Measurements from ENCODE around the gene TECPR2. TPM values are rescaled to one million over a fixed set of nuclear protein-coding genes. Genes with fewer than 3 reads are reported as not detected.

The TECPR2 gene
- total RNA-seq, 2 donors from 2014 or later, result 12.2 to 17.2 TPM

- H3K36me3 Mint-ChIP-seq, result no peaks in the 10 kb centered on the region
- H3K27ac Mint-ChIP-seq, result no peak overlapping the region
- no peak for DNase-seq (ENCODE audit: low spot score)
- H3K9me3 Mint-ChIP-seq, result no peaks in the 10 kb centered on the region
- no peak for ATAC-seq
- peaks cover 5 to 15% of the 10 kb centered on the region in 2 donors for H3K4me1 Mint-ChIP-seq (ENCODE audit: low read depth in 2 of 2)
- no peak overlapping the region for H3K4me3 Mint-ChIP-seq
- no peaks in the 10 kb centered on the region for H3K27me3 Mint-ChIP-seq
Measured at GRCh38 chr14:102507081-102507856, 144.5 kb downstream of the TECPR2 start.

DNA sequence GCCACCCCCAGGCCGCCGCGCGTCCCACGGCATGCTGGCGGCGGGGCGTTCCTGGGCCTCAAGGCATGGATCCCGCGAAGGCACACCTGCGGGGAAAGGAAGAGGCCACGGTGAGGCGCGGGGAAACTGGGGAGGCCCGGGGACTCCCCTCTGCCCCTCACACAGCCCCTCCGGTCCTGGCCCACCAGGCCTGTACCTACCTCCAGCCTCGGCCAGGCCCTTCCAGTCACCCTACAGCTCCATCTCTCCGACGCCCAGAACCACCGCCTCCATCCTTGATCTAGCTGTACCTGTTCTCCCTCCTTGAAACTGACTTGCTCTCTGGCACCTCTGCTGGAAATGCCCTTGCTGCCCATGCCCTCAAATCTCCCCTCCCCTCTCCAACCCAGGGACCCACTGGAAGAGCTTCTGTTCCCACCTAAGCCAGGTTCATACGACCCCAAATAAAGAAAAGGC lies 145.1 kb downstream of the TECPR2 start:
- Mint-ChIP-seq H3K27me3 (no peaks in the 10 kb centered on the region), H3K27ac (no peak overlapping the region), H3K36me3 (no peaks in the 10 kb centered on the region), H3K4me1 (ENCODE audit: low read depth in 2 of 2) (peaks cover 5 to 15% of the 10 kb centered on the region in 2 donors), H3K9me3 (no peaks in the 10 kb centered on the region), H3K4me3 (peak overlapping the region; percentile 70)
- DNase-seq (ENCODE audit: low spot score), result no peak
- no peak for ATAC-seq

- peak overlapping the region; percentile 70 for H3K4me3 Mint-ChIP-seq
- no peaks in the 10 kb centered on the region for H3K27me3 Mint-ChIP-seq
- H3K36me3 Mint-ChIP-seq, result no peaks in the 10 kb centered on the region
- ATAC-seq (no peak), DNase-seq (ENCODE audit: low spot score) (no peak)
- H3K4me1 Mint-ChIP-seq (ENCODE audit: low read depth in 2 of 2), result peaks cover 5 to 15% of the 10 kb centered on the region in 2 donors
- no peaks in the 10 kb centered on the region for H3K9me3 Mint-ChIP-seq
- no peak overlapping the region for H3K27ac Mint-ChIP-seq
Measured at GRCh38 chr14:102508410-102508773, 145.7 kb downstream of the TECPR2 start.

- ATAC-seq, result peak; percentile 2 to 34
- no peak overlapping the region for H3K27ac Mint-ChIP-seq
Measured at GRCh38 chr14:102508774-102509745, 146.3 kb downstream of the TECPR2 start.

DNA sequence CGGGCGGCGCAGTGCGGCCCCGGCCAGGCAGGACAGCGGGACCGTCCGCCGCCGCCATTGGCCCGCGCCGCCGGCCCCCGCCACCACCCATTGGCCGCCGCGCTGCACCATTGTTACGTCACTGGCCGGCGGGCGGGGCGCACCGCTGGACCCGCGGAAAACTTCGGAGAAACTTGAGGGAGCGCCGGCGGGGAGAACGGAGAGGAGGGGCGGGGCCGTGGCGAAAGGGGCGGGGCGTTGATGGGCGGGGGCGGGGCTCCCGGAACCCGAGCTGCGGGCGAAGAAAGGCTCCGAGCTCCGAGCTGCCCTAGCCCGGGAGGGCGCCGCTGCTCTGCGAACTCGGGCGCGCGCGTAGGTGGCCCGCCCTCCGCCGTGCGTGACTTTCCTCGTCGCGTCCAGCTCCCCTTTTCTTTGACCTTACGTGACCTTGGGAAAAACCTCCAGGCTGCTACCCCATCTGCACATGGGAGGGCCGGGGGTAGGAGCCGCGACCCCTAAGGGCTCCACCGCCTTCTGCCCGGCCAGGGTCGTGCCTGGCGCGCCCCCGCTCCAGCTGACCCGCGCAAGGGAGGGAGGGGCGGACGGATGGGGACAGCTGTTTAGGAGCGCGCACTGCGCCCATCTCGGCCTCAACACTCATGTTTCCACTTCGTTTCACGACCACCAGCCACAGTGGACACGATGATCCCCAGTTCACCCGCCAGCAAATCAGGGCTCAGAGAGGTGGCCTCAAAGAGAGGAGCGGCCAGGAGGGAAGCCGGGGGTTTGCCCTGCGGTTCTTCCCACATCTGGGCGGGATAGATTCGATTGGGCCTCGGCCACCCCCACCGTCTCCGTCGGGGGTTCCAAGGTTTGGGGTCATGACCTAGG lies 147.2 kb downstream of the TECPR2 start, which contains the start of gene ANKRD9:
TSS of gene ANKRD9 (minus strand) at position 31 of the 870 bp plus-strand sequence. CDS start 1,887 bp downstream, outside the sequence.
- Mint-ChIP-seq H3K9me3 (no peaks in the 10 kb centered on the region), H3K4me1 (ENCODE audit: low read depth in 2 of 2) (peaks cover 5 to 15% of the 10 kb centered on the region in 2 donors), H3K36me3 (no peaks in the 10 kb centered on the region), H3K4me3 (peak within 1 kb of the TSS; percentile 86), H3K27me3 (no peaks in the 10 kb centered on the region), H3K27ac (peak within 1 kb of the TSS in 1 of 2 donors; percentile 23)
- DNase-seq (ENCODE audit: low spot score) (peak; percentile 96), ATAC-seq (peak; percentile 95 to 96)

More at GRCh38 chr14:102508774-102509745, 146.3 kb downstream of the TECPR2 start:
- H3K27me3 Mint-ChIP-seq, result no peaks in the 10 kb centered on the region
- H3K9me3 Mint-ChIP-seq, result no peaks in the 10 kb centered on the region
- H3K4me1 Mint-ChIP-seq (ENCODE audit: low read depth in 2 of 2), result peaks cover 5 to 15% of the 10 kb centered on the region in 2 donors
- DNase-seq (ENCODE audit: low spot score), result no peak
- peak overlapping the region; percentile 86 for H3K4me3 Mint-ChIP-seq
- H3K36me3 Mint-ChIP-seq, result no peaks in the 10 kb centered on the region

GRCh38 chr14:102510616-102511520 lies 148.1 kb downstream of the TECPR2 start:
- H3K9me3 Mint-ChIP-seq, result no peaks in the 10 kb centered on the region
- peaks cover 5 to 15% of the 10 kb centered on the region in 2 donors for H3K4me1 Mint-ChIP-seq (ENCODE audit: low read depth in 2 of 2)
- DNase-seq (ENCODE audit: low spot score), result no peak
- no peaks in the 10 kb centered on the region for H3K36me3 Mint-ChIP-seq
- peak overlapping the region; percentile 86 for H3K4me3 Mint-ChIP-seq
- no peaks in the 10 kb centered on the region for H3K27me3 Mint-ChIP-seq
- ATAC-seq, result no peak
- H3K27ac Mint-ChIP-seq, result peak overlapping the region in 1 of 2 donors; percentile 23

GRCh38 chr14:102511538-102511937 lies 148.8 kb downstream of the TECPR2 start:
- ATAC-seq, result no peak
- DNase-seq (ENCODE audit: low spot score), result no peak
- Mint-ChIP-seq H3K4me3 (peak overlapping the region; percentile 17), H3K36me3 (no peaks in the 10 kb centered on the region), H3K27me3 (no peaks in the 10 kb centered on the region), H3K4me1 (ENCODE audit: low read depth in 2 of 2) (peaks cover 5 to 19% of the 10 kb centered on the region in 2 donors), H3K9me3 (no peaks in the 10 kb centered on the region), H3K27ac (no peak overlapping the region)

- Mint-ChIP-seq H3K4me1 (ENCODE audit: low read depth in 2 of 2) (peaks cover 5 to 19% of the 10 kb centered on the region in 2 donors), H3K36me3 (no peaks in the 10 kb centered on the region), H3K27ac (no peak overlapping the region), H3K27me3 (no peaks in the 10 kb centered on the region), H3K9me3 (no peaks in the 10 kb centered on the region), H3K4me3 (no peak overlapping the region)
- DNase-seq (ENCODE audit: low spot score) (no peak), ATAC-seq (no peak)
Measured at GRCh38 chr14:102512793-102513300, 150.1 kb downstream of the TECPR2 start.

DNA sequence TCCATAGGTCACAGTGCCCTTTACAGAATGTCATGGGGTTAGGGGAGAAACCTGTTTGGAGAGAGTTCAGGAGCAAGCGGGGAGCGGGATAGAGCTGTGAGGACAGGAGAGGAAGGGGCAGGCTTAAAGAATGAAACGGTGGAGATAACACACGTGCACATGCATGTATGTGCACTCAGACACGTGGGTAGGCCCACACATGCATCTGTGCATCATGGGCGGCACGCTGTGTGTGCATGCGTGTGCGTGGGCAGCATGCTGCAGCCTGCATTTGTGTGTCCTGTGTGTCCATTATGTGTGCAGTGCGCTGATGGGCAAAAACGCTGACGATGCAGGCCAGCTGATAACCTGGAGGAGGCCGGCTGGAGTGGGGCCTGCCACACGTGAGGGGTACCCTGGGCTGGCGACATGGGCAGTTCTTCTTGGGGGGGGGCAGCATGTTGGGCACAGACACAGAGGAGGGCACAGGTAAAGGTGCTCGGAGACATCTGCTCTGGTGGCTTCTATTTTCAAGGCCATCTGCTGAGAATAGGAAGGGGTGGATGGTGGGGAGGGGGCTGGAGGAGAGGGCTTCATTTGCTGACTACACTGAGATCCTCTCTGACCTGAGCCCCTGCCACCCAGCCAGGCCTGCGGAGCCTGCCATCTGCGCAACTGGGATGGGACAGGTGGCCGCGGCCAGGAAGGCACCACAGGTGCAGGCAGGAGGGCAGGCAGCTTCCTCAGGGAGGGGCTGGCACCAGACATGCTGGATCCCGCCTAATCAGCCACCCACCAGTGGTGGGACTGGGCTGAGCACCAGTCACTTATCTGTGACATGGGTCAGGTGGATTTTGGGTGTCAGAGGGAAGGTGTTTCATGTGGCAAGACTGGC lies 151.4 kb downstream of the TECPR2 start:
- H3K36me3 Mint-ChIP-seq, result no peaks in the 10 kb centered on the region
- DNase-seq (ENCODE audit: low spot score) (no peak), ATAC-seq (no peak)
- H3K27ac Mint-ChIP-seq, result no peak overlapping the region
- peaks cover 5 to 13% of the 10 kb centered on the region in 2 donors for H3K4me1 Mint-ChIP-seq (ENCODE audit: low read depth in 2 of 2)
- no peaks in the 10 kb centered on the region for H3K9me3 Mint-ChIP-seq
- no peaks in the 10 kb centered on the region for H3K27me3 Mint-ChIP-seq
- H3K4me3 Mint-ChIP-seq, result no peak overlapping the region

GRCh38 chr14:102514987-102515733 lies 152.4 kb downstream of the TECPR2 start:
- Mint-ChIP-seq H3K4me1 (ENCODE audit: low read depth in 2 of 2) (peaks cover 5 to 12% of the 10 kb centered on the region in 2 donors), H3K9me3 (no peaks in the 10 kb centered on the region), H3K27me3 (no peaks in the 10 kb centered on the region), H3K27ac (no peak overlapping the region), H3K36me3 (no peaks in the 10 kb centered on the region), H3K4me3 (no peak overlapping the region)
- no peak for ATAC-seq
- no peak for DNase-seq (ENCODE audit: low spot score)
